Adrenal gland (tissue), 5 donors: Measurements from ENCODE around the gene PIGA.

Experiments used
- POLR2A ChIP-seq, 2 donors: fragments of 450-650 bp; IDR thresholded peaks; one replicate each; pipeline ENCODE4 v1.6.1; 2017; ENCODE audit warnings: antibody characterized with exemption in 2 of 2, mild to moderate bottlenecking in 2 of 2, moderate library complexity in 1 of 2
- TF ChIP-seq, protein P1 (sequence below), 6 experiments: fragments of 450-650 bp in 4 of 6; fragments of 200-600 bp in 2 of 6; sonication (generic) in 1 of 6; IDR thresholded peaks; 1 replicate in 5 of 6; 2 replicates in 1 of 6; pipeline versions ENCODE4 v1.5.1 to v1.8.0; 2016 to 2021; ENCODE audit warnings: antibody characterized with exemption in 6 of 6, mild to moderate bottlenecking in 2 of 6, moderate library complexity in 1 of 6
- donor health status: DM: no; HTN: no; CAD: no.

DNA sequence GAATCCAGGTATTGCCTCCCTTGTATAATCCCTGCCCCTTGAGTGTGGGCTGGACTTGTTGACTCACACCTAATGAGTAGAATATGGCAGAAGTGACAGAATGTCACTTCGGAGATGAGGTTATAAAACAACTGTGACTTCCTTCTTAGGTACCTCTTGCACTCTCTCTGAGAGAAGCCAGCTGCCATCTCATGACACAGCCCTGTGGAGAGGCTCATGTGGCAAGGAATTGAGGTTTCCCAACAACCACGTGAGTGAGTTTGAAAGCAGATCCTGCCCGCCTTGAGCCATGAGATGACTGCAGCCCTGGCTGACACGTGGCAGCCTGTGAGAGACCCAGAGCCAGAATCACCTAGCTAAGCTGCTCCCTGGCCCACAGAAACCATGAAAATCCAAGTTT, 33.4 kb downstream of the PIGA start:
- TF ChIP-seq, protein P1, sequence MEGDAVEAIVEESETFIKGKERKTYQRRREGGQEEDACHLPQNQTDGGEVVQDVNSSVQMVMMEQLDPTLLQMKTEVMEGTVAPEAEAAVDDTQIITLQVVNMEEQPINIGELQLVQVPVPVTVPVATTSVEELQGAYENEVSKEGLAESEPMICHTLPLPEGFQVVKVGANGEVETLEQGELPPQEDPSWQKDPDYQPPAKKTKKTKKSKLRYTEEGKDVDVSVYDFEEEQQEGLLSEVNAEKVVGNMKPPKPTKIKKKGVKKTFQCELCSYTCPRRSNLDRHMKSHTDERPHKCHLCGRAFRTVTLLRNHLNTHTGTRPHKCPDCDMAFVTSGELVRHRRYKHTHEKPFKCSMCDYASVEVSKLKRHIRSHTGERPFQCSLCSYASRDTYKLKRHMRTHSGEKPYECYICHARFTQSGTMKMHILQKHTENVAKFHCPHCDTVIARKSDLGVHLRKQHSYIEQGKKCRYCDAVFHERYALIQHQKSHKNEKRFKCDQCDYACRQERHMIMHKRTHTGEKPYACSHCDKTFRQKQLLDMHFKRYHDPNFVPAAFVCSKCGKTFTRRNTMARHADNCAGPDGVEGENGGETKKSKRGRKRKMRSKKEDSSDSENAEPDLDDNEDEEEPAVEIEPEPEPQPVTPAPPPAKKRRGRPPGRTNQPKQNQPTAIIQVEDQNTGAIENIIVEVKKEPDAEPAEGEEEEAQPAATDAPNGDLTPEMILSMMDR (IDR thresholded peaks at IDR 0.05): no peak
- TF ChIP-seq POLR2A (IDR thresholded peaks at IDR 0.05): no peak
